Epithelial cell of proximal tubule (primary cell): Measurements from ENCODE around the gene SCLT1. TPM values are rescaled to one million over a fixed set of nuclear protein-coding genes. Genes with fewer than 3 reads are reported as not detected.

ENCODE experiments used
- DNase-seq: peaks from one replicate; pipeline ENCODE4 v3.0.0-alpha.2; 2011; ENCODE audit warnings: low read depth
- H3K4me3 ChIP-seq: 2 replicates; pipeline ENCODE4 v1.5.1; 2011; ENCODE audit warnings: low read depth, mild to moderate bottlenecking, low read length
- total RNA-seq: library from RNA; depleted of rRNA; stranded (reverse); fragments of >200 nt; gene quantifications from 2 replicates; pipeline ENCODE4 v1.2.3, GENCODE V29; 2015
- TF ChIP-seq, protein P1 (sequence below): conservative IDR thresholded peaks from 2 replicates; pipeline ENCODE4 v1.5.1; 2012; ENCODE audit warnings: low read depth, mild to moderate bottlenecking, low read length

SCLT1 gene
- total RNA-seq, 1 donor from 2014 or later = 14.5 TPM

DNA sequence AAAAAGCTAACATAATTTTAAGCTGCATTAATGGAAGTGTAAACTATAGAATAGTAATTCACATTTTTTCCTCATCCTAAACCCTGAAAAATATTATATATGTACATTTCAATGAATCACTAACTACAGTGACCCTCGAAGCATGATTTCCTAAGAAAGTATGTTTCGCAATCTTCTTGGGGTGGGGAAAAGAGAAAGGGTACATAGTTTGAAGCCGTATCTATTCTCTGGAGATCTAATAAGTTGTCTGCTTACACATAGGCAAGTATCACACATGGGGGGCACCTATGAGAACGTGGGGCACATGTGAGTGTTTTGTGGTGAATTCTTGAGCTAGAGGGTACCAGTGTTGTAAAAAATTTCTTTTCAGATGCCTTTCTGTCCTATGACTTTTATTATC, 212.7 kb downstream of the SCLT1 start:
- DNase-seq = no peak
- H3K4me3 ChIP-seq = no peak overlapping the region

DNA sequence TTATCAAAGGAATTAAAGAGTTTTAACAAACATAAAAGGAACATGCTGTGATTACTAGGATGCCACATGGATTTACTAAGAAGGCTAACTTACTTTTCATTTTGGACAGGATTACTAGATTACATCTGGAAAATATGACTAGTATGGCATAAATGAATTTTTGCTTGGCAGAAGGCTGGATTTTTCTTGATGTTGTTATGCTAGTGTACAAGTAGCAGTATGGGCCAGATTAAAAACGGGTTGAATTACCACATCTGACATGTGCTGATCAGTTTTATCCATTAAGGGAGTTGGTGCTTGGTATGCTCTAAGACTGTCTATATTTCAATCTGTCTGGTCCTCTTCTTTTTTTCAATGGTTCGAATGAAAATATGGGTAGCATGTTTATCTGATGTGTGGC, 213.4 kb downstream of the SCLT1 start:
- no peak overlapping the region for H3K4me3 ChIP-seq
- TF ChIP-seq, protein P1, sequence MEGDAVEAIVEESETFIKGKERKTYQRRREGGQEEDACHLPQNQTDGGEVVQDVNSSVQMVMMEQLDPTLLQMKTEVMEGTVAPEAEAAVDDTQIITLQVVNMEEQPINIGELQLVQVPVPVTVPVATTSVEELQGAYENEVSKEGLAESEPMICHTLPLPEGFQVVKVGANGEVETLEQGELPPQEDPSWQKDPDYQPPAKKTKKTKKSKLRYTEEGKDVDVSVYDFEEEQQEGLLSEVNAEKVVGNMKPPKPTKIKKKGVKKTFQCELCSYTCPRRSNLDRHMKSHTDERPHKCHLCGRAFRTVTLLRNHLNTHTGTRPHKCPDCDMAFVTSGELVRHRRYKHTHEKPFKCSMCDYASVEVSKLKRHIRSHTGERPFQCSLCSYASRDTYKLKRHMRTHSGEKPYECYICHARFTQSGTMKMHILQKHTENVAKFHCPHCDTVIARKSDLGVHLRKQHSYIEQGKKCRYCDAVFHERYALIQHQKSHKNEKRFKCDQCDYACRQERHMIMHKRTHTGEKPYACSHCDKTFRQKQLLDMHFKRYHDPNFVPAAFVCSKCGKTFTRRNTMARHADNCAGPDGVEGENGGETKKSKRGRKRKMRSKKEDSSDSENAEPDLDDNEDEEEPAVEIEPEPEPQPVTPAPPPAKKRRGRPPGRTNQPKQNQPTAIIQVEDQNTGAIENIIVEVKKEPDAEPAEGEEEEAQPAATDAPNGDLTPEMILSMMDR = no peak
- no peak for DNase-seq

More for the DNA sequence above, 212.7 kb downstream of the SCLT1 start:
- TF ChIP-seq, protein P1 = no peak

DNA sequence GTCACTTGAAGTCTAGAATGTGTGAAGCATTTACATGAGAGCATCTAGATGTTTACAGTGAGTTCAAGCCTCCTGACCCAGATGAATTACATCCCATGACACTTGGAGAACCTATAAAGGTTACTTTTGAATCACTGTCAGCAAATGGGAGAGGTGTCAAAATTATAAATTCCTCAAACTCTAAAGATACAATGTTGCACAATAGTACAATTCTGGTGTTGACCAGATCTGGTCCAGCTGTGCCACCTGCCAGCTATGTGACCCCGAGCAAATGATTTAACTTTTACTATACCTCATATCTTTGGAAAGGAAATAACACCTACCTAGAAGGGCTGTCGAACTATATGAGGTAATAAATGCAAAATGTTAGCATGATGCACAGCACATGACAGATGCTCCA, 214.1 kb downstream of the SCLT1 start:
- TF ChIP-seq, protein P1 = no peak
- no peak overlapping the region for H3K4me3 ChIP-seq
- no peak for DNase-seq

DNA sequence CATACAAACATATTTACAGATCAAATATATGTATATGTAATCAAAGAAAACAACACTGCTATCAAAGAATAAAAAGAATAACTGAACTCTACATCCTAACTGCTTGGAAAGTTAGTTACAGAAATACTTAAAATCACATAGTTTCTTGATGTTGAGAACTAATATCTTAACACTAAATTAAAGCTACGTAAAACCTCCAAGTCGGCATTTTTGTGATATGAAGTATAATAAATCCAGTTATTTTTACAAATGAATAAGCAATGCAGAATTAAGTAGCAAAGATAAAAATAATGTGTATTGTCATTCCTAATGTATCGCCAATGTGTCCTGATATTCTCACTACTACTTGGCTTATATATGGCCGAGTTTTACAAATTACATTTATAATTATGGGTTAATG, 215.4 kb downstream of the SCLT1 start:
- no peak overlapping the region for H3K4me3 ChIP-seq
- TF ChIP-seq, protein P1 = no peak
- DNase-seq = no peak

DNA sequence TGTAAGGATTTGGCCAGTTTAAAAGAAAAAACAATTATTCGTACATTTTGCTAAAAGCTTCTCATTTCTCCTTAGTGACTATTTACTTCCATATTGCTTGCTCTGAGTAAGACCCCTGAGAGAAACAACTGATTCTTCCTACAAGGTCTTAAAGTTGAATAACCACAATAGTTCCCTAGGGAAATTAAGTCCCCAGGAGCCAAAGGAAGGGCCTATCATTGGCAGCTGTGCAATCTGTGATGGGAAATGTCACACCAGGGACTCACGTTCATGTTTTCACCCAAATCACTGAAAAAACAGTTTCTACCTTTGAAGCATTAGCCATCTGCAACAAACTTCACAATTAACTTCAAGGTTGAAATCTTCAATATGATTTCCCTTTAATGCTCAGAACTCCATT, 217.1 kb downstream of the SCLT1 start:
- TF ChIP-seq, protein P1 = no peak
- no peak overlapping the region for H3K4me3 ChIP-seq

DNA sequence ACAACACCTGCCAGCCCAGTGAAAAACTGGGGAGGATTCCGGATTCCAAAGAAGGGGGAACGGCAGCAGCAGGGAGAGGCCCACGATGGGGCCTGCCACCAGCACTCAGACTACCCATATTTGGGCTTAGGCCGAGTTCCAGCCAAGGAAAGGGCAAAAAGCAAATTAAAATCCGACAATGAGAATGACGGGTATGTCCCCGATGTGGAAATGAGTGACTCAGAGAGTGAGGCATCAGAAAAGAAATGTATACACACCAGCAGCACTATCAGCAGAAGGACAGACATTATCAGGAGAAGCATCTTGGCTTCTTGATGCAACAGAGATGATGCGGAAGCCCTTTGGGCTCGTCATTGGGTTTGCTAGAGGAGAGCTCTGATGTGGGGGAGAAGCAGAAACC, 221.4 kb downstream of the SCLT1 start:
- DNase-seq = no peak
- TF ChIP-seq, protein P1 = no peak
- no peak overlapping the region for H3K4me3 ChIP-seq

More for the DNA sequence above, 217.1 kb downstream of the SCLT1 start:
- DNase-seq = no peak

DNA sequence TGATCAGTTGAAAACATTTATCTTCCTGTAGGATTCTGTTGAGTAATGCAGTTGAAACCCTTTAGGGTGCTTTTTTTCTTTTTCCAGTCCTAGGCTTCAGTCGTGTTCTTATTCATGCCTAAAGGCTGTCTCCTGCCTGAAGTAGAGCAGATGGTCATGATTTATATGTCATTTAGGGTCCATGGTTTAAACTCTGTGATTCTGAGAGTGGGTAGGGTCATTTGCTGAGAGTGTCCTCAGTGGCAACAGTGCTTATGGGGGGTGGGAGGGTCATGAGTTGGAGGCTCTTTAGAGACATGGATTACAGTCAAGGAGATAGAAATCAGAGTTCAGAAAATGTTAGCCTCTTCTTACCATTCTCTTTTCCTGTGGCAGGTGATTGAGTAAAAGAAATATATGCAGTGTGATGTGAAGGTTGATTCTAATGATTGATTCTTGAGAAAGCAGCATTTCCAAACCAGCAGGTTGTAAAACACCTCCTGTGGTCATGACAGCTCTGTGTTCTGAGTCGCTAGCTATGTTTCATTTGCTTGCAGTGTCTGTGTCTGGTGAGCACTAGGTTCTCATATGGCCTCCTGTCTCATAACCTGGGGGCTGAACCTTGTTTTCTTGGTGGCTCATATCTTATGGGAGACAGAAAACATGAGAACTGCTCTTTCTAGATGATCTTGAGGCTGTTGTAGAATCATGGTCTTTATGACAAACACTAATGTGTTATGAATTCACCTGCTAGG, 223.4 kb downstream of the SCLT1 start:
- no peak for DNase-seq
- TF ChIP-seq, protein P1 = no peak
- H3K4me3 ChIP-seq = no peak overlapping the region
